Peyer's patch (tissue), 4 donors: ENCODE results near the gene F7. TPM values are rescaled to one million over a fixed set of nuclear protein-coding genes. Genes with fewer than 3 reads are reported as not detected.
"Not testable (repeated sequence)": the region's sequence is repeated elsewhere in the genome, so short reads cannot be mapped to it uniquely, and the experiment has no call there.

ENCODE experiments used
- DNase-seq, 3 donors: peaks; one replicate each; pipeline ENCODE4 v3.0.0-alpha.2; 2017 to 2019
- H3K27ac ChIP-seq, 4 donors: fragments of 200-600 bp; sonication (generic); one replicate each; pipeline ENCODE4 v1.5.1; 2016 to 2019
- H3K27me3 ChIP-seq, 2 donors: fragments of 200-600 bp; sonication (generic); one replicate each; pipeline ENCODE4 v1.5.1; 2019
- H3K36me3 ChIP-seq, 3 donors: fragments of 200-600 bp; sonication (generic); one replicate each; pipeline ENCODE4 v1.5.1; 2016 to 2019
- H3K4me1 ChIP-seq, 4 donors: fragments of 200-600 bp; sonication (generic); one replicate each; pipeline ENCODE4 v1.5.1; 2016 to 2019
- H3K4me3 ChIP-seq, 4 donors: fragments of 200-600 bp; sonication (generic); 1 replicate in 3 of 4; 2 replicates in 1 of 4; pipeline ENCODE4 v1.5.1; 2016 to 2019; ENCODE audit warnings: mild to moderate bottlenecking in 1 of 4
- H3K9me3 ChIP-seq, 4 donors: fragments of 200-600 bp; sonication (generic); one replicate each; pipeline ENCODE4 v1.5.1; 2016 to 2019; ENCODE audit warnings: mild to moderate bottlenecking in 1 of 4
- POLR2A ChIP-seq, 2 donors: fragments of 450-650 bp; IDR thresholded peaks; one replicate each; pipeline ENCODE4 v1.5.1; 2017; ENCODE audit warnings: antibody characterized with exemption in 2 of 2, mild to moderate bottlenecking in 2 of 2, moderate library complexity in 2 of 2
- total RNA-seq, 4 donors: library from RNA; depleted of rRNA; stranded (reverse); fragments of >200 nt; gene quantifications; one replicate each; pipeline ENCODE4 v1.1.0, GENCODE V29; 2016
- TF ChIP-seq, protein P1 (sequence below), 6 experiments: fragments of 450-650 bp in 4 of 6; fragments of 200-600 bp in 2 of 6; sonication (generic) in 1 of 6; IDR thresholded peaks; one replicate each; pipeline ENCODE4 v1.5.1; 2017 to 2019; ENCODE audit warnings: antibody characterized with exemption in 6 of 6, mild to moderate bottlenecking in 3 of 6, moderate library complexity in 1 of 6

Gene F7
- total RNA-seq, result 1 to 10 TPM in 2 of 4 donors, not detected in 2; 1.9 to 2.9 TPM

DNA sequence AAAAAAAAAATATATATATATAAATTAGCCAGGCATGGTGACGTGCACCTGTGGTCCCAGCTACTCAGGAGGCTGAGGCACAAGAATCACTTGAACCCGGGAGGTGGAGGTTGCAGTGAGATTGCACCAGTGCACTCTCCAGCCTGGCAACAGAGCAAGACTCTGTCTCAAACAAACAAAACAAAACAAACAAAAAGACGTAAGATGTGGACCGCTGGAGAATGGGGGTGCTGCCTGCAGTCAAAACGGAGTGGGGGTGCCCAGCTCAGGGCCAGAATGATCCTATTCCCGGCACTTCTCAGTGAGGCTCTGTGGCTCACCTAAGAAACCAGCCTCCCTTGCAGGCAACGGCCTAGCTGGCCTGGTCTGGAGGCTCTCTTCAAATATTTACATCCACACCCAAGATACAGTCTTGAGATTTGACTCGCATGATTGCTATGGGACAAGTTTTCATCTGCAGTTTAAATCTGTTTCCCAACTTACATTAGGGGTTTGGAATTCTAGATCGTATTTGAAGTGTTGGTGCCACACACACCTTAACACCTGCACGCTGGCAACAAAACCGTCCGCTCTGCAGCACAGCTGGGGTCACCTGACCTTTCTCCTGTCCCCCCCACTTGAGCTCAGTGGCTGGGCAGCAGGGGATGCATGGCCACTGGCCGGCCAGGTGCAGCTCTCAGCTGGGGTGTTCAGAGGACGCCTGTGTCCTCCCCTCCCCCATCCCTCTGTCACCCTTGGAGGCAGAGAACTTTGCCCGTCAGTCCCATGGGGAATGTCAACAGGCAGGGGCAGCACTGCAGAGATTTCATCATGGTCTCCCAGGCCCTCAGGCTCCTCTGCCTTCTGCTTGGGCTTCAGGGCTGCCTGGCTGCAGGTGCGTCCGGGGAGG is at the start of gene F7:
F7 (plus strand) TSS at position 760 of the 889 bp plus-strand sequence; CDS start at position 811, 51 bp downstream.
- Histone ChIP-seq H3K4me3 (peak within 1 kb of the TSS in 1 of 4 donors; percentile 41), H3K36me3 (no peaks in the 10 kb centered on the region), H3K9me3 (no peaks in the 10 kb centered on the region), H3K27ac (no peak within 1 kb of the TSS), H3K27me3 (peaks cover 0 to 12% of the 10 kb centered on the region in 2 donors), H3K4me1 (peaks cover 0 to 14% (median 0%) of the 10 kb centered on the region in 4 donors)
- DNase-seq, result peak in 1 of 3 donors; percentile 62
- TF ChIP-seq, protein P1, sequence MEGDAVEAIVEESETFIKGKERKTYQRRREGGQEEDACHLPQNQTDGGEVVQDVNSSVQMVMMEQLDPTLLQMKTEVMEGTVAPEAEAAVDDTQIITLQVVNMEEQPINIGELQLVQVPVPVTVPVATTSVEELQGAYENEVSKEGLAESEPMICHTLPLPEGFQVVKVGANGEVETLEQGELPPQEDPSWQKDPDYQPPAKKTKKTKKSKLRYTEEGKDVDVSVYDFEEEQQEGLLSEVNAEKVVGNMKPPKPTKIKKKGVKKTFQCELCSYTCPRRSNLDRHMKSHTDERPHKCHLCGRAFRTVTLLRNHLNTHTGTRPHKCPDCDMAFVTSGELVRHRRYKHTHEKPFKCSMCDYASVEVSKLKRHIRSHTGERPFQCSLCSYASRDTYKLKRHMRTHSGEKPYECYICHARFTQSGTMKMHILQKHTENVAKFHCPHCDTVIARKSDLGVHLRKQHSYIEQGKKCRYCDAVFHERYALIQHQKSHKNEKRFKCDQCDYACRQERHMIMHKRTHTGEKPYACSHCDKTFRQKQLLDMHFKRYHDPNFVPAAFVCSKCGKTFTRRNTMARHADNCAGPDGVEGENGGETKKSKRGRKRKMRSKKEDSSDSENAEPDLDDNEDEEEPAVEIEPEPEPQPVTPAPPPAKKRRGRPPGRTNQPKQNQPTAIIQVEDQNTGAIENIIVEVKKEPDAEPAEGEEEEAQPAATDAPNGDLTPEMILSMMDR (IDR thresholded peaks at IDR 0.05), result no peak
- no peak for TF ChIP-seq POLR2A (IDR thresholded peaks at IDR 0.05)

DNA sequence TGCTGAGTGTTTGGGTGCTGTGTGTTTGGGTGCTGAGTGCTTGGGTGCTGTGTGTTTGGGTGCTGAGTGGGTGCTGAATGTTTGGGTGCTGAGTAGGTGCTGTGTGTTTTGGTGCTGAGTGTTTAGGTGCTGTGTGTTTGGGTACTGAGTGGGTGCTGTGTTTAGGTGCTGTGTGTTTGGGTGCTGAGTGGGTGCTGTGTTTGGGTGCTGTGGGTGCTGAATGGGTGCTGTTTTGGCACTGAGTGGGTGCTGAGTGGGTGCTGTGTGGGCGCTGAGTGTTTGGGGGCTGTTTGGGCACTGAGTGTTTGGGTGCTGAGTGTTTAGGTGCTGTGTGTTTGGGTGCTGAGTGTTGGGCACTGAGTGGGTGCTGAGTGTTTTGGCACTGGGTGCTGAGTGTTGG is 48.5 kb upstream of the F7 start:
- H3K4me1 ChIP-seq, result no peaks in the 10 kb centered on the region
- no peaks in the 10 kb centered on the region for H3K27me3 ChIP-seq
- H3K36me3 ChIP-seq, result no peaks in the 10 kb centered on the region
- H3K27ac ChIP-seq, result no peak overlapping the region
- no peaks in the 10 kb centered on the region for H3K9me3 ChIP-seq
- TF ChIP-seq, protein P1 (IDR thresholded peaks at IDR 0.05), result no peak
- TF ChIP-seq POLR2A (IDR thresholded peaks at IDR 0.05), result no peak
- DNase-seq, result no peak
- no peak overlapping the region for H3K4me3 ChIP-seq

DNA sequence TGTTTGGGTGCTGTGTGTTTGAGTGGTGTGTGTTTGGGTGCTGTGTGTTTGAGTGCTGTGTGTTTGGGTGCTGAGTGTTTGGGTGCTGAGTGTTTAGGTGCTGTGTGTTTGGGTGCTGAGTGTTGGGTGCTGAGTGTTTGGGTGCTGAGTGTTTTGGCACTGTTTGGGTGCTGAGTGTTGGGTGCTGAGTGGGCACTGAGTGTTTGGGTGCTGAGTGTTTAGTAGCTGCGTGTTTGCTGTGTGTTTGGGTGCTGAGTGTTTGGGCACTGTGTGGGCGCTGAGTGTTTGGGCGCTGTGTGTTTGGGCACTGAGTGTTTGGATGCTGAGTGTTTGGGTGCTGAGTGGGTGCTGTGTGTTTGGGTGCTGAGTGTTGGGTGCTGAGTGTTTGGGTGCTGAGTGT is 48.0 kb upstream of the F7 start:
- not testable (repeated sequence) for H3K27me3 ChIP-seq, H3K4me3 ChIP-seq, H3K4me1 ChIP-seq, DNase-seq, H3K9me3 ChIP-seq, H3K27ac ChIP-seq, H3K36me3 ChIP-seq

DNA sequence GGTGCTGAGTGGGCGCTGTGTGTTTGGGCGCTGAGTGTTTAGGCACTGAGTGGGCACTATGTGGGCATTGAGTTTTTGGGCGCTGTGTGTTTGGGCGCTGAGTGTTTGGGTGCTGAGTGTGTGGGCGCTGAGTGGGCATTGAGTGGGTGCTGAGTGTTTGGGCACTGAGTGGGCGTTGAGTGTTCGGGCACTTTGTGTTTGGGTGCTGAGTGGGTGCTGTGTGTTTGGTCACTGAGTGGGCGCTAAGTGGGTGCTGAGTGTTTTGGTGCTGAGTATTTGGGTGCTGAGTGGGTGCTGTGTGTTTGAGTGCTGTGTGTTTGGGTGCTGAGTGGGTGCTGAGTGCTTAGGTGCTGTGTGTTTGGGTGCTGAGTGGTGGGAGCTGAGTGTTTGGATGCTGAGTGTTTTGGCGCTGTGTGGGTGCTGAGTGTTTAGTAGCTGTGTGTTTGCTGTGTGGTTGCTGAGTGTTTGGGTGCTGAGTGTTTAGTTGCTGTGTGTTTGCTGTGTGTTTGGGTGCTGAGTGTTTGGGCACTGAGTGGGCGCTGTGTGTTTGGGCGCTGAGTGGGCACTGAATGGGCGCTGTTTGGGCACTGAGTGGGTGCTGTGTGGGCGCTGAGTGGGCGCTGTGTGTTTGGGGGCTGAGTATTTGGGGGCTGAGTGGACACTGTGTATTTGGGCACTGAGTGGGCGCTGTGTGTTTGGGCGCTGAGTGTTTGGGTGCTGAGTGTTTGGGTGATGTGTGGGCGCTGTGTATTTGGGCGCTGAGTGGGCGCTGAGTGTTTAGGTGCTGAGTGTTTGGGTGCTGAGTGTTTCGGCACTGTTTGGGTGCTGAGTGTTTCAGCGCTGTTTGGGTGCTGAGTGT is 47.2 kb upstream of the F7 start:
- Histone ChIP-seq H3K36me3 (no peaks in the 10 kb centered on the region), H3K4me1 (no peaks in the 10 kb centered on the region)
- TF ChIP-seq, protein P1 (IDR thresholded peaks at IDR 0.05), result no peak
- no peak for TF ChIP-seq POLR2A (IDR thresholded peaks at IDR 0.05)

DNA sequence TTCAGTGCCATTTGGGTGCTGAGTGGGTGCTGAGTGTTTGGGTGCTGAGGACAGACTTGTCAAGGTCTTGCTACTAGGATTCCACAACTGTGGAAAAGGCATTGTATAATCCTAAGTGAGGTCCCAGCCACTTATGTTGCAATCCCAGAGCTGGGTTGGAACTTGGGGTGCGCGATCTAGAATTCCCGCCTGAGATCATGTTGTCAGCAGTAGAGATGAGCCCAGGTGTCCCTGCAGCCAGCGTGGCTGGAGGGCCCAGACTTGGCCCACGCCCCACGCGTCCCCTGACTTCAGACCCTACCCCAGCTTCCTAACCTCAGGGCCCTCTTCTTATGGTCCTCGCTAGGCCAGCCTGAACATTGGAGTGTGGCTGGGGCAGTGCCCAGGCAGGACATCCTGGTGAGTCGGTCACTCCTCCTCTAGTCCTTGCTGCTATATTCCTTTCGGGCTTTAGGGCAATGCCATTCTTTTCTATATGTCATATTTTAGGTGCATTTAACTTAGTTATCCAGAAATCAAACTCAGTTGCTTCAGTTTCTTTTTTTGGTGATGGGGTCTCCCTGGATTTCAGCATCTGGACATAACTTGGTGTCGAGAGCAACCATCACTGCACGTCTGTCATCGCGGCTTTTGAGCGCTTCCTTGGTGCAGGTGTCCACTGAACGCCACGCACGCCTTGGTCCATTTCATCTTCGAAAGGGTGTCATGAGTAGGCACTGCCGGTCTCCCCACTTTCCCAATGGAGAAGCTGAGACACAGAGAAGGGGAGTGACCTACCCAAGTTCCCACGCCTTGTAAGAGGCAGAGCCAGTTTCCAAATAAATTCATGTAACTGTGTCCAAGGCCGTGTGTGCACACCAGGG is 46.4 kb upstream of the F7 start:
- Histone ChIP-seq H3K27ac (no peak overlapping the region), H3K36me3 (no peaks in the 10 kb centered on the region), H3K4me3 (no peak overlapping the region), H3K4me1 (no peaks in the 10 kb centered on the region), H3K27me3 (no peaks in the 10 kb centered on the region), H3K9me3 (no peaks in the 10 kb centered on the region)
- no peak for DNase-seq
- TF ChIP-seq, protein P1 (IDR thresholded peaks at IDR 0.05), result no peak
- no peak for TF ChIP-seq POLR2A (IDR thresholded peaks at IDR 0.05)

More for the DNA sequence above, 47.2 kb upstream of the F7 start:
- Histone ChIP-seq H3K27me3 (no peaks in the 10 kb centered on the region), H3K4me3 (no peak overlapping the region), H3K9me3 (no peaks in the 10 kb centered on the region), H3K27ac (no peak overlapping the region)
- DNase-seq, result no peak
